ENCODE results near the gene NVL. TPM values are rescaled to one million over a fixed set of nuclear protein-coding genes. Genes with fewer than 3 reads are reported as not detected.
"Not testable (repeated sequence)": the region's sequence is repeated elsewhere in the genome, so short reads cannot be mapped to it uniquely, and the experiment has no call there.

Gene NVL
- total RNA-seq, 1 donor from 2014 or later = 39.4 TPM

DNA sequence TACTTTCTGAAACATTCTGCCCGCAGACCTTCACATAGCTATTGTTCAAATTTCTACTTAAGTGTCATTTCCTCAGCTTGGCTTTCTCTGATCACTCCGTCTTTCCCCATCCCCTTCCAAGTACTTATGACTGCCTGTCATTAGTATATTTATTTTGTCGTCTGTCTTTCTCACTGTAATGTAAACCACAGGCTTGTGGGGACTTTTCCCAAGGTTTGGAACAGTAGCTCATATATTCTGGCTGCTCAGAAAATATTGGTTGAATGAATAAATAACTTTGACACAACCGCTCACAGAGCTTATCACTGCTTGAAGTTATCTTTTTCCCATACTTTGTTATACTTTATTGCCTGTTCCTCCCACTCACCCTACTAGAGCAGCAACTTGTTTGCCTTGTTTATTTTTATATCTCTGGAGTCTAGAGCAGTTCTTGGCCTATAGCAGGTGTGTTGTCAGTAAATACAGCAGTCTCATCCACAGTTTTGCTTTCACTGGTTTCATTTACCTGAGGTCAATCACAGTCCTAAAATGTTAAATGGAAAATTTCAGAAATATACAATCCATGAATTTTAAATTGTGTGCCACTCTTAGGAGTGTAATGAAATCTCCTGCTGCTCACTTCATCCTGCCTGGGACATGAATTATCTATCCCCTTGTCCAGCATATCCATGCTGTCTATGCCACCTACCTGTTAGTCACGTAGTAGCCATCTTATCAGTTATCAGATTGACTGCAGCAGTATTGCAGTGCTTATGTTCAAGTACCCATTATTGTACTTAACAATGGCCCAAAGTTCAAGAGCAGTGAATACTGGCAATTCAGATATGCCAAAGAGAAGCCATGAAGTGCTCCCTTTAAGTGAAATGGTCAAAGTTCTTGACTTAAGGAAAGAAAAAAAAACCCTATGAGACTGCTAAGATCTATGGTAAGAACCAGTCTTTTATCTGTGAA, 24.3 kb upstream of the NVL start:
- Mint-ChIP-seq H3K4me3 (no peak overlapping the region), H3K9me3 (no peaks in the 10 kb centered on the region), H3K36me3 (peaks cover 2% of the 10 kb centered on the region), H3K27me3 (ENCODE audit: low read depth) (no peaks in the 10 kb centered on the region), H3K4me1 (peaks cover 19% of the 10 kb centered on the region), H3K27ac (no peak overlapping the region)
- no peak for DNase-seq (ENCODE audit: low spot score in 2 of 2, unreplicated experiment in 2 of 2)
- TF ChIP-seq, protein P1, sequence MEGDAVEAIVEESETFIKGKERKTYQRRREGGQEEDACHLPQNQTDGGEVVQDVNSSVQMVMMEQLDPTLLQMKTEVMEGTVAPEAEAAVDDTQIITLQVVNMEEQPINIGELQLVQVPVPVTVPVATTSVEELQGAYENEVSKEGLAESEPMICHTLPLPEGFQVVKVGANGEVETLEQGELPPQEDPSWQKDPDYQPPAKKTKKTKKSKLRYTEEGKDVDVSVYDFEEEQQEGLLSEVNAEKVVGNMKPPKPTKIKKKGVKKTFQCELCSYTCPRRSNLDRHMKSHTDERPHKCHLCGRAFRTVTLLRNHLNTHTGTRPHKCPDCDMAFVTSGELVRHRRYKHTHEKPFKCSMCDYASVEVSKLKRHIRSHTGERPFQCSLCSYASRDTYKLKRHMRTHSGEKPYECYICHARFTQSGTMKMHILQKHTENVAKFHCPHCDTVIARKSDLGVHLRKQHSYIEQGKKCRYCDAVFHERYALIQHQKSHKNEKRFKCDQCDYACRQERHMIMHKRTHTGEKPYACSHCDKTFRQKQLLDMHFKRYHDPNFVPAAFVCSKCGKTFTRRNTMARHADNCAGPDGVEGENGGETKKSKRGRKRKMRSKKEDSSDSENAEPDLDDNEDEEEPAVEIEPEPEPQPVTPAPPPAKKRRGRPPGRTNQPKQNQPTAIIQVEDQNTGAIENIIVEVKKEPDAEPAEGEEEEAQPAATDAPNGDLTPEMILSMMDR (IDR thresholded peaks at IDR 0.05; ENCODE audit: unreplicated experiment) = no peak

- not testable (repeated sequence) for H3K9me3 Mint-ChIP-seq; H3K27ac Mint-ChIP-seq; H3K27me3 Mint-ChIP-seq (ENCODE audit: low read depth); H3K4me3 Mint-ChIP-seq; DNase-seq (ENCODE audit: low spot score in 2 of 2, unreplicated experiment in 2 of 2); H3K36me3 Mint-ChIP-seq; H3K4me1 Mint-ChIP-seq
Measured at GRCh38 chr1:224352436-224353085, 22.6 kb upstream of the NVL start.

DNA sequence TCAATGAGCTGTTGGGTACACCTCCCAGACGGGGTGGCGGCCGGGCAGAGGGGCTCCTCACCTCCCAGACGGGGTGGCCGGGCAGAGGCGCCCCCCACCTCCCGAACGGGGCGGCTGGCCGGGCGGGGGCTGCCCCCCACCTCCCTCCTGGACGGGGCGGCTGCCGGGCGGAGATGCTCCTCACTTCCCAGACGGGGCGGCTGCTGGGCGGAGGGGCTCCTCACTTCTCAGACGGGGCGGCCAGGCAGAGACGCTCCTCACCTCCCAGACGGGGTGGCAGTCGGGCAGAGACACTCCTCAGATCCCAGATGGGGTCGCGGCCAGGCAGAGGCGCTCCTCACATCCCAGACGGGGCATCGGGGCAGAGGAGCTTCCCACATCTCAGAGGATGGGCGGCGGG, 19.7 kb upstream of the NVL start:
- H3K4me1 Mint-ChIP-seq; H3K27ac Mint-ChIP-seq; H3K27me3 Mint-ChIP-seq (ENCODE audit: low read depth); H3K4me3 Mint-ChIP-seq; H3K36me3 Mint-ChIP-seq; H3K9me3 Mint-ChIP-seq; DNase-seq (ENCODE audit: low spot score in 2 of 2, unreplicated experiment in 2 of 2): not testable (repeated sequence)

DNA sequence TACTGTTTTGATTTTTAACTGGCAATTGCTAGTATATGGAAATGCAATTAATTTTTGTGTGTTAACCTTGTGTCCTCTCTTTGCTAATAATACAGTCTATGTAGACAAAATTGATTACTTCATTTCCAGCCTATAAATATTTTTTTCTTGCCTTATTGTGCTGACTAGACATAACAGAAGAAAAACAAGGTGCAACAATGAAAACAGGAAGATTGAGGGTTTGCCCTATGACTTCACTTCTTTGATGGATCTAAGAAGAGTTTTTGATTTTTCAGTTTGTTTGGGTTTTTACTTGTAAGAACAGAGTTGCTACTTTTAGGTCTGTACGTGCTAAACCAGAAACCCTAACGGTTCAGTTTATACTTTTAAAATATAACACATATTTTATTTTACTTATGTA, 18.2 kb upstream of the NVL start:
- H3K36me3 Mint-ChIP-seq = no peaks in the 10 kb centered on the region
- H3K27ac Mint-ChIP-seq = no peak overlapping the region
- H3K4me3 Mint-ChIP-seq = no peak overlapping the region
- TF ChIP-seq, protein P1 (IDR thresholded peaks at IDR 0.05; ENCODE audit: unreplicated experiment) = no peak
- peaks cover under 1% of the 10 kb centered on the region for H3K9me3 Mint-ChIP-seq
- no peaks in the 10 kb centered on the region for H3K4me1 Mint-ChIP-seq
- no peak for DNase-seq (ENCODE audit: low spot score in 2 of 2, unreplicated experiment in 2 of 2)
- no peaks in the 10 kb centered on the region for H3K27me3 Mint-ChIP-seq (ENCODE audit: low read depth)

DNA sequence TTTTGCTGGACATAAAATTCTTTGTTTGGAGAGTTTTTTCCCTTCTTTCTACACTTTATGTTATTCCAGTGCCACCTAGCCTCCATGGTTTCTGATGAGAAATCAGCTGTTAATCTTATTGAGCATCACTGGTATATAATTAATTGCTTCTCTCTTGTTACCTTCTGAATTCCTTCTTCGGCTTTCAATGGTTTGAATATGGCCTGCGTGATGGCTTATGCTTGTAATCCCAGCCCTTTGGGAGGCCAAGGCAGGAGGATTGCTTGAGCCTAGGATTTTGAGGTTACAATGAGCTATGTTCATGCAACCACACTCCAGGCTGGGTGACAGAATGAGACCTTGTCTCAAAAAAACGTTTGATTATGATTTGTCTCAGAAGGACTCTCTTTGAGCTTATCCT, 13.7 kb upstream of the NVL start:
- TF ChIP-seq, protein P1 (IDR thresholded peaks at IDR 0.05; ENCODE audit: unreplicated experiment) = no peak
- no peak overlapping the region for H3K4me3 Mint-ChIP-seq

GRCh38 chr1:224340453-224341384, 10.7 kb upstream of the NVL start:
- Mint-ChIP-seq H3K9me3 (peaks cover 10% of the 10 kb centered on the region), H3K4me3 (peak overlapping the region; percentile 61)
- DNase-seq (ENCODE audit: low spot score in 2 of 2, unreplicated experiment in 2 of 2) = peak; percentile 20 to 39
- not testable (repeated sequence) for H3K27me3 Mint-ChIP-seq (ENCODE audit: low read depth); H3K36me3 Mint-ChIP-seq; H3K27ac Mint-ChIP-seq; H3K4me1 Mint-ChIP-seq

More for the DNA sequence above, 13.7 kb upstream of the NVL start:
- DNase-seq (ENCODE audit: low spot score in 2 of 2, unreplicated experiment in 2 of 2) = no peak
- Mint-ChIP-seq H3K9me3 (peaks cover 10% of the 10 kb centered on the region), H3K4me1 (peaks cover 3% of the 10 kb centered on the region), H3K27me3 (ENCODE audit: low read depth) (no peaks in the 10 kb centered on the region), H3K27ac (no peak overlapping the region), H3K36me3 (peaks cover 6% of the 10 kb centered on the region)
